K562 (cell line): Measurements from ENCODE around the gene PRRG1. TPM values are rescaled to one million over a fixed set of nuclear protein-coding genes. Genes with fewer than 3 reads are reported as not detected.
A peak's percentile ranks its signal among the peaks of the same experiment; 100 is the strongest.

Experiments used
- CREM ChIP-seq: IDR thresholded peaks from 2 replicates; pipeline ENCODE4 v1.6.1; 2014; ENCODE audit warnings: antibody characterized with exemption, low read depth
- CXXC5 ChIP-seq: fragments of 250-450 bp; sonication (Bioruptor Pico); IDR thresholded peaks from 2 replicates; pipeline ENCODE4 v1.8.0; 2022; ENCODE audit warnings: inconsistent platforms, mild to moderate bottlenecking, moderate library complexity
- E2F6 ChIP-seq, 2 experiments: IDR thresholded peaks; 2 replicates each; pipeline ENCODE4 v1.6.1; 2011; ENCODE audit warnings: borderline replicate concordance in 1 of 2, control low read depth in 1 of 2, low read depth in 1 of 2, low read length in 1 of 2, mild to moderate bottlenecking in 1 of 2, mixed read lengths in 1 of 2, moderate library complexity in 1 of 2; ENCODE audit not compliant: insufficient read depth in 1 of 2, insufficient read length in 1 of 2, poor library complexity in 1 of 2, severe bottlenecking in 1 of 2; ENCODE audit errors: extremely low read depth in 1 of 2
- FOXP1 ChIP-seq: sonication (generic); formaldehyde crosslinking; IDR thresholded peaks from 2 replicates; pipeline ENCODE4 v1.8.0; 2022; ENCODE audit warnings: mild to moderate bottlenecking, missing genetic modification reagents
- ID3 ChIP-seq, 2 experiments: fragments of 250-450 bp in 1 of 2; fragments of 450-650 bp in 1 of 2; sonication (Bioruptor Pico) in 1 of 2; IDR thresholded peaks; 2 replicates each; pipeline versions ENCODE4 v1.6.1 to v1.8.0; 2016 to 2021; ENCODE audit warnings: mild to moderate bottlenecking in 2 of 2, moderate library complexity in 2 of 2, missing compliant biosample characterization in 1 of 2, missing genetic modification characterization in 1 of 2
- KDM1A ChIP-seq, 2 experiments: fragments of 450-650 bp; IDR thresholded peaks; 2 replicates each; pipeline ENCODE4 v1.6.1; 2016; ENCODE audit warnings: mild to moderate bottlenecking in 2 of 2
- KDM5B ChIP-seq: fragments of 200-600 bp; sonication (generic); IDR thresholded peaks from 2 replicates; pipeline ENCODE4 v1.6.1; 2012; ENCODE audit warnings: low read depth, mild to moderate bottlenecking, moderate library complexity, low read length, control low read depth, inconsistent platforms; ENCODE audit not compliant: insufficient replicate concordance
- PHF8 ChIP-seq: fragments of 200-600 bp; sonication (generic); IDR thresholded peaks from 2 replicates; pipeline ENCODE4 v1.6.1; 2012; ENCODE audit warnings: mixed run types, mild to moderate bottlenecking, inconsistent platforms, low read length, moderate library complexity, borderline replicate concordance
- POLR2H ChIP-seq: IDR thresholded peaks from 2 replicates; pipeline ENCODE4 v1.6.1; 2016; ENCODE audit warnings: missing genetic modification characterization, low read depth, mild to moderate bottlenecking, control low read depth, missing compliant biosample characterization, moderate library complexity
- YY1 ChIP-seq, 3 experiments: IDR thresholded peaks; 2 replicates each; pipeline ENCODE4 v1.6.1; 2011; ENCODE audit warnings: low read length in 2 of 3, mild to moderate bottlenecking in 2 of 3, moderate library complexity in 2 of 3, borderline replicate concordance in 1 of 3, control low read depth in 1 of 3, low read depth in 1 of 3; ENCODE audit not compliant: insufficient read depth in 3 of 3, insufficient replicate concordance in 2 of 3, control insufficient read depth in 1 of 3, insufficient read length in 1 of 3; ENCODE audit errors: extremely low read depth in 1 of 3
- polyA plus RNA-seq, 8 experiments: library from polyadenylated mRNA; depleted of rRNA in 4 of 8; stranded (reverse) in 5 of 8; unstranded in 3 of 8; fragments of >200 nt; fragmentation: Nextera tagmentation in 2 of 8; fragmentation: Illumina TruSeq in 1 of 8; extraction: Ambion mirVana in 2 of 8; extraction: Trizol in 1 of 8; gene quantifications; 2 replicates each; pipeline versions ENCODE4 v1.2.1 to v1.2.3, GENCODE V29; 2011 to 2014; ENCODE audit warnings: inconsistent platforms in 1 of 8, missing spikeins in 1 of 8
- total RNA-seq, 7 experiments: library from RNA; depleted of rRNA in 6 of 7; stranded (reverse); fragments of >200 nt in 6 of 7; fragmentation: Illumina TruSeq in 2 of 7; extraction: Trizol in 2 of 7; gene quantifications; 2 replicates each; pipeline versions ENCODE4 v1.2.1 to v1.2.3, GENCODE V29; 2011 to 2021; ENCODE audit warnings: low replicate concordance in 1 of 7
- TF ChIP-seq, protein P1 (sequence below): fragments of 450-650 bp; IDR thresholded peaks from 2 replicates; pipeline ENCODE4 v1.6.1; 2016; ENCODE audit warnings: mild to moderate bottlenecking, moderate library complexity

The PRRG1 gene
- total and polyA plus RNA-seq, 9 of the 15 experiments (the other 6 are each of a cell fraction or from before 2014, with no cell fraction given): 1.7 to 11.8 (median 4.2) TPM

GRCh38 chrX:37349221-37350033 lies at the start of gene PRRG1 (continued):
- TF ChIP-seq FOXP1 (CRISPR knock-in tag) (no peak), KDM1A (IDR thresholded peaks at IDR 0.05) (0 out of 4 replicates have a peak, but pooled peaks of 1 of the 2 experiments have one; percentile 12), YY1 (IDR thresholded peaks at IDR 0.05; ENCODE audit: borderline replicate concordance in 1 of 3, control insufficient read depth in 1 of 3, extremely low read depth in 1 of 3, insufficient read depth in 3 of 3, insufficient read length in 1 of 3, insufficient replicate concordance in 2 of 3, low read depth in 1 of 3, low read length in 2 of 3) (peak in 1 of 3 experiments; percentile 15), KDM5B (peak; percentile 42), POLR2H (peak; percentile 51), PHF8 (peak; percentile 61; the same call in 1 of the 2 replicates), CREM (no peak), ID3 (CRISPR knock-in tag; IDR thresholded peaks at IDR 0.05) (no peak), ID3 (tag; IDR thresholded peaks at IDR 0.05) (no peak), CXXC5 (CRISPR knock-in tag) (peak; percentile 34), E2F6 (IDR thresholded peaks at IDR 0.05; ENCODE audit: borderline replicate concordance in 1 of 2, extremely low read depth in 1 of 2, insufficient read depth in 1 of 2, insufficient read length in 1 of 2, low read depth in 1 of 2, low read length in 1 of 2, poor library complexity in 1 of 2, severe bottlenecking in 1 of 2) (peak; percentile 27 to 67)
- TF ChIP-seq, protein P1, sequence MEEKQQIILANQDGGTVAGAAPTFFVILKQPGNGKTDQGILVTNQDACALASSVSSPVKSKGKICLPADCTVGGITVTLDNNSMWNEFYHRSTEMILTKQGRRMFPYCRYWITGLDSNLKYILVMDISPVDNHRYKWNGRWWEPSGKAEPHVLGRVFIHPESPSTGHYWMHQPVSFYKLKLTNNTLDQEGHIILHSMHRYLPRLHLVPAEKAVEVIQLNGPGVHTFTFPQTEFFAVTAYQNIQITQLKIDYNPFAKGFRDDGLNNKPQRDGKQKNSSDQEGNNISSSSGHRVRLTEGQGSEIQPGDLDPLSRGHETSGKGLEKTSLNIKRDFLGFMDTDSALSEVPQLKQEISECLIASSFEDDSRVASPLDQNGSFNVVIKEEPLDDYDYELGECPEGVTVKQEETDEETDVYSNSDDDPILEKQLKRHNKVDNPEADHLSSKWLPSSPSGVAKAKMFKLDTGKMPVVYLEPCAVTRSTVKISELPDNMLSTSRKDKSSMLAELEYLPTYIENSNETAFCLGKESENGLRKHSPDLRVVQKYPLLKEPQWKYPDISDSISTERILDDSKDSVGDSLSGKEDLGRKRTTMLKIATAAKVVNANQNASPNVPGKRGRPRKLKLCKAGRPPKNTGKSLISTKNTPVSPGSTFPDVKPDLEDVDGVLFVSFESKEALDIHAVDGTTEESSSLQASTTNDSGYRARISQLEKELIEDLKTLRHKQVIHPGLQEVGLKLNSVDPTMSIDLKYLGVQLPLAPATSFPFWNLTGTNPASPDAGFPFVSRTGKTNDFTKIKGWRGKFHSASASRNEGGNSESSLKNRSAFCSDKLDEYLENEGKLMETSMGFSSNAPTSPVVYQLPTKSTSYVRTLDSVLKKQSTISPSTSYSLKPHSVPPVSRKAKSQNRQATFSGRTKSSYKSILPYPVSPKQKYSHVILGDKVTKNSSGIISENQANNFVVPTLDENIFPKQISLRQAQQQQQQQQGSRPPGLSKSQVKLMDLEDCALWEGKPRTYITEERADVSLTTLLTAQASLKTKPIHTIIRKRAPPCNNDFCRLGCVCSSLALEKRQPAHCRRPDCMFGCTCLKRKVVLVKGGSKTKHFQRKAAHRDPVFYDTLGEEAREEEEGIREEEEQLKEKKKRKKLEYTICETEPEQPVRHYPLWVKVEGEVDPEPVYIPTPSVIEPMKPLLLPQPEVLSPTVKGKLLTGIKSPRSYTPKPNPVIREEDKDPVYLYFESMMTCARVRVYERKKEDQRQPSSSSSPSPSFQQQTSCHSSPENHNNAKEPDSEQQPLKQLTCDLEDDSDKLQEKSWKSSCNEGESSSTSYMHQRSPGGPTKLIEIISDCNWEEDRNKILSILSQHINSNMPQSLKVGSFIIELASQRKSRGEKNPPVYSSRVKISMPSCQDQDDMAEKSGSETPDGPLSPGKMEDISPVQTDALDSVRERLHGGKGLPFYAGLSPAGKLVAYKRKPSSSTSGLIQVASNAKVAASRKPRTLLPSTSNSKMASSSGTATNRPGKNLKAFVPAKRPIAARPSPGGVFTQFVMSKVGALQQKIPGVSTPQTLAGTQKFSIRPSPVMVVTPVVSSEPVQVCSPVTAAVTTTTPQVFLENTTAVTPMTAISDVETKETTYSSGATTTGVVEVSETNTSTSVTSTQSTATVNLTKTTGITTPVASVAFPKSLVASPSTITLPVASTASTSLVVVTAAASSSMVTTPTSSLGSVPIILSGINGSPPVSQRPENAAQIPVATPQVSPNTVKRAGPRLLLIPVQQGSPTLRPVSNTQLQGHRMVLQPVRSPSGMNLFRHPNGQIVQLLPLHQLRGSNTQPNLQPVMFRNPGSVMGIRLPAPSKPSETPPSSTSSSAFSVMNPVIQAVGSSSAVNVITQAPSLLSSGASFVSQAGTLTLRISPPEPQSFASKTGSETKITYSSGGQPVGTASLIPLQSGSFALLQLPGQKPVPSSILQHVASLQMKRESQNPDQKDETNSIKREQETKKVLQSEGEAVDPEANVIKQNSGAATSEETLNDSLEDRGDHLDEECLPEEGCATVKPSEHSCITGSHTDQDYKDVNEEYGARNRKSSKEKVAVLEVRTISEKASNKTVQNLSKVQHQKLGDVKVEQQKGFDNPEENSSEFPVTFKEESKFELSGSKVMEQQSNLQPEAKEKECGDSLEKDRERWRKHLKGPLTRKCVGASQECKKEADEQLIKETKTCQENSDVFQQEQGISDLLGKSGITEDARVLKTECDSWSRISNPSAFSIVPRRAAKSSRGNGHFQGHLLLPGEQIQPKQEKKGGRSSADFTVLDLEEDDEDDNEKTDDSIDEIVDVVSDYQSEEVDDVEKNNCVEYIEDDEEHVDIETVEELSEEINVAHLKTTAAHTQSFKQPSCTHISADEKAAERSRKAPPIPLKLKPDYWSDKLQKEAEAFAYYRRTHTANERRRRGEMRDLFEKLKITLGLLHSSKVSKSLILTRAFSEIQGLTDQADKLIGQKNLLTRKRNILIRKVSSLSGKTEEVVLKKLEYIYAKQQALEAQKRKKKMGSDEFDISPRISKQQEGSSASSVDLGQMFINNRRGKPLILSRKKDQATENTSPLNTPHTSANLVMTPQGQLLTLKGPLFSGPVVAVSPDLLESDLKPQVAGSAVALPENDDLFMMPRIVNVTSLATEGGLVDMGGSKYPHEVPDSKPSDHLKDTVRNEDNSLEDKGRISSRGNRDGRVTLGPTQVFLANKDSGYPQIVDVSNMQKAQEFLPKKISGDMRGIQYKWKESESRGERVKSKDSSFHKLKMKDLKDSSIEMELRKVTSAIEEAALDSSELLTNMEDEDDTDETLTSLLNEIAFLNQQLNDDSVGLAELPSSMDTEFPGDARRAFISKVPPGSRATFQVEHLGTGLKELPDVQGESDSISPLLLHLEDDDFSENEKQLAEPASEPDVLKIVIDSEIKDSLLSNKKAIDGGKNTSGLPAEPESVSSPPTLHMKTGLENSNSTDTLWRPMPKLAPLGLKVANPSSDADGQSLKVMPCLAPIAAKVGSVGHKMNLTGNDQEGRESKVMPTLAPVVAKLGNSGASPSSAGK: peak; percentile 68
